OCI-LY3 (cell line): ENCODE data around the gene TTC7B.

ENCODE experiments used
- H2AFZ ChIP-seq: fragments of 200-600, 300-600 bp; shearing (Covaris generic); 2 replicates; pipeline ENCODE4 v1.6.0; 2014; ENCODE audit warnings: antibody characterized with exemption, low read depth, low read length
- H3K27ac ChIP-seq: fragments of 200-600, 300-600 bp; sonication (generic); 2 replicates; pipeline ENCODE4 v1.5.1; 2014; ENCODE audit warnings: mild to moderate bottlenecking, low read length, moderate library complexity, mixed read lengths
- H3K27me3 ChIP-seq: fragments of 200-600, 300-600 bp; sonication (generic); 2 replicates; pipeline ENCODE4 v1.6.1; 2014; ENCODE audit warnings: low read depth, low read length, mixed read lengths
- H3K36me3 ChIP-seq: fragments of 200-600, 300-600 bp; sonication (generic); replicated peaks from 2 replicates; pipeline ENCODE3; 2014; ENCODE audit warnings: low read depth, low read length, mixed read lengths
- H3K4me1 ChIP-seq: fragments of 300-600, 200-600 bp; sonication (generic); 2 replicates; pipeline ENCODE4 v1.6.1; 2014; ENCODE audit warnings: low read length, mixed read lengths
- H3K4me2 ChIP-seq: fragments of 200-600, 300-600 bp; sonication (generic); 2 replicates; pipeline ENCODE4 v1.6.1; 2014; ENCODE audit warnings: low read length, mixed read lengths
- H3K4me3 ChIP-seq: fragments of 300-600, 200-600 bp; sonication (generic); 2 replicates; pipeline ENCODE4 v1.5.1; 2014; ENCODE audit warnings: antibody characterized with exemption, mild to moderate bottlenecking, low read length, moderate library complexity
- H3K79me2 ChIP-seq: fragments of 300-600, 200-600 bp; shearing (Covaris generic); 2 replicates; pipeline ENCODE4 v1.6.1; 2014; ENCODE audit warnings: mild to moderate bottlenecking, low read length, mixed read lengths
- H3K9ac ChIP-seq: fragments of 300-600, 200-600 bp; shearing (Covaris generic); 2 replicates; pipeline ENCODE4 v1.6.0; 2014; ENCODE audit warnings: mild to moderate bottlenecking, low read length, moderate library complexity
- H3K9me3 ChIP-seq: fragments of 200-600, 300-600 bp; shearing (Covaris generic); 2 replicates; pipeline ENCODE4 v1.6.1; 2014; ENCODE audit warnings: low read length, mixed read lengths; ENCODE audit not compliant: insufficient read depth
- H4K20me1 ChIP-seq: fragments of 200-600, 300-600 bp; sonication (generic); 2 replicates; pipeline ENCODE4 v1.6.1; 2016; ENCODE audit warnings: low read length, mixed read lengths; ENCODE audit not compliant: insufficient read depth
- EZH2phosphoT487 ChIP-seq: fragments of 200-600 bp; shearing (Covaris generic); IDR thresholded peaks from 2 replicates; pipeline ENCODE4 v1.6.1; 2018; ENCODE audit warnings: antibody characterized with exemption, mixed run types, low read depth
- TF ChIP-seq, protein P1 (sequence below): fragments of 200-600, 300-600 bp; sonication (generic); IDR thresholded peaks from 2 replicates; pipeline ENCODE4 v1.5.1; 2014; ENCODE audit warnings: antibody characterized with exemption, low read length, low read depth

TTC7B gene

DNA sequence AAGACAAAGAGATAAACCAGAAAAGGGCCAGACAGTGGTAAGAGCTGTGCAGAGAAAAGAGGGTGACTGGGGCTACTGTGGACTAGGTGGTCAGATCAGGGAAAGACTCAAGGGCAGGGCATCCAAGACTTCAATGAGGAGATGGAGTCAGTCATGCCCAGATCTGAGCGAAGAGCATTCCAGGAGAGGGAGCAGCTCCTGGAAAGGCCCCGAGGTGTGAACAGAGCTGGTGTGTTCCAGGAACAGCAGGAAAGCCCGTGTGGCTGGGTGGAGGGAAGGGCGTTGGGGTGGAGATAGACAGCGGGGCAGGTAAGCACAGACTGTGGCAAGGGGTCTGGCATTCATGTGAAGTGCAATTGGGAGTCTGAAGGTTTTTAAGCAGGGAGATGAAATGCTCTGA lies 16.8 kb downstream of the TTC7B start:
- H3K9me3 ChIP-seq: no peaks in the 10 kb centered on the region
- no peaks in the 10 kb centered on the region for H4K20me1 ChIP-seq
- no peak overlapping the region for H3K27ac ChIP-seq
- no peaks in the 10 kb centered on the region for H3K79me2 ChIP-seq
- no peak overlapping the region for H3K9ac ChIP-seq
- H2AFZ ChIP-seq: no peak overlapping the region
- no peak overlapping the region for H3K4me3 ChIP-seq
- no peaks in the 10 kb centered on the region for H3K27me3 ChIP-seq
- H3K4me1 ChIP-seq: peaks cover 4% of the 10 kb centered on the region; the same call in 1 of the 2 replicates
- TF ChIP-seq EZH2phosphoT487: no peak
- TF ChIP-seq, protein P1, sequence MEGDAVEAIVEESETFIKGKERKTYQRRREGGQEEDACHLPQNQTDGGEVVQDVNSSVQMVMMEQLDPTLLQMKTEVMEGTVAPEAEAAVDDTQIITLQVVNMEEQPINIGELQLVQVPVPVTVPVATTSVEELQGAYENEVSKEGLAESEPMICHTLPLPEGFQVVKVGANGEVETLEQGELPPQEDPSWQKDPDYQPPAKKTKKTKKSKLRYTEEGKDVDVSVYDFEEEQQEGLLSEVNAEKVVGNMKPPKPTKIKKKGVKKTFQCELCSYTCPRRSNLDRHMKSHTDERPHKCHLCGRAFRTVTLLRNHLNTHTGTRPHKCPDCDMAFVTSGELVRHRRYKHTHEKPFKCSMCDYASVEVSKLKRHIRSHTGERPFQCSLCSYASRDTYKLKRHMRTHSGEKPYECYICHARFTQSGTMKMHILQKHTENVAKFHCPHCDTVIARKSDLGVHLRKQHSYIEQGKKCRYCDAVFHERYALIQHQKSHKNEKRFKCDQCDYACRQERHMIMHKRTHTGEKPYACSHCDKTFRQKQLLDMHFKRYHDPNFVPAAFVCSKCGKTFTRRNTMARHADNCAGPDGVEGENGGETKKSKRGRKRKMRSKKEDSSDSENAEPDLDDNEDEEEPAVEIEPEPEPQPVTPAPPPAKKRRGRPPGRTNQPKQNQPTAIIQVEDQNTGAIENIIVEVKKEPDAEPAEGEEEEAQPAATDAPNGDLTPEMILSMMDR: no peak
- no peaks in the 10 kb centered on the region for H3K36me3 ChIP-seq
- no peak overlapping the region for H3K4me2 ChIP-seq

DNA sequence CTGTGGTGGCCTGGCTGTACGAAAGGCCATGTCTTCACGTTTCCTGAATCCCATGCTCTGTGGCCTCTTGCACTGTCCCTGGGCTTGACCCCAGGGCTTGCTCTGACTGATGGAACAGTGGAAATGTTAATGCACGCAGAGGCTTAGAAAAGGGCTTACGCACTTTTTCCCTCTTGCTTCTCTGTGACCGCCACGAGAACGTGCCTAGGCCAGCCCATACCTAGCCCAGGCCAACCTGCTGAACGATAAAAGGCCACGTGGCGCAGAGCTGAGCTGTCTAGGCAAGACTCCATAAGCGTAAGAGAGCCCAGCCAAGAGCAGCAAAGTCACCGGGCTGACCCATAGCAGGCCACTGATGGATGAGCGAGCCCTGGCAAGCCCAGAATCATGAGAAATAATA lies 18.3 kb downstream of the TTC7B start:
- no peaks in the 10 kb centered on the region for H3K9me3 ChIP-seq
- H3K79me2 ChIP-seq: no peaks in the 10 kb centered on the region
- no peaks in the 10 kb centered on the region for H3K36me3 ChIP-seq
- H4K20me1 ChIP-seq: no peaks in the 10 kb centered on the region
- no peaks in the 10 kb centered on the region for H3K27me3 ChIP-seq
- H3K9ac ChIP-seq: no peak overlapping the region
- H3K4me3 ChIP-seq: no peak overlapping the region
- H2AFZ ChIP-seq: no peak overlapping the region
- H3K4me1 ChIP-seq: peaks cover 4% of the 10 kb centered on the region; the same call in 1 of the 2 replicates
- H3K27ac ChIP-seq: no peak overlapping the region
- TF ChIP-seq, protein P1: no peak
- TF ChIP-seq EZH2phosphoT487: no peak
- no peak overlapping the region for H3K4me2 ChIP-seq

- H3K79me2 ChIP-seq: no peaks in the 10 kb centered on the region
These were observed 18.8 kb downstream of the TTC7B start for GRCh38 chr14:90797451-90797850.

GRCh38 chr14:90796329-90796728 lies 19.9 kb downstream of the TTC7B start:
- no peaks in the 10 kb centered on the region for H4K20me1 ChIP-seq
- no peak overlapping the region for H3K4me2 ChIP-seq
- H3K9ac ChIP-seq: no peak overlapping the region
- no peaks in the 10 kb centered on the region for H3K36me3 ChIP-seq
- no peaks in the 10 kb centered on the region for H3K27me3 ChIP-seq
- no peak for TF ChIP-seq EZH2phosphoT487
- TF ChIP-seq, protein P1: no peak
- H2AFZ ChIP-seq: no peak overlapping the region
- no peaks in the 10 kb centered on the region for H3K79me2 ChIP-seq
- peaks cover 4% of the 10 kb centered on the region; the same call in 1 of the 2 replicates for H3K4me1 ChIP-seq
- H3K9me3 ChIP-seq: no peaks in the 10 kb centered on the region
- no peak overlapping the region for H3K27ac ChIP-seq
- no peak overlapping the region for H3K4me3 ChIP-seq

More at GRCh38 chr14:90797451-90797850, 18.8 kb downstream of the TTC7B start:
- H3K27ac ChIP-seq: no peak overlapping the region
- no peaks in the 10 kb centered on the region for H3K36me3 ChIP-seq
- H4K20me1 ChIP-seq: no peaks in the 10 kb centered on the region
- H3K4me3 ChIP-seq: no peak overlapping the region
- H3K4me2 ChIP-seq: no peak overlapping the region
- peaks cover 4% of the 10 kb centered on the region; the same call in 1 of the 2 replicates for H3K4me1 ChIP-seq
- no peaks in the 10 kb centered on the region for H3K9me3 ChIP-seq
- no peak overlapping the region for H3K9ac ChIP-seq
- TF ChIP-seq, protein P1: no peak
- no peak for TF ChIP-seq EZH2phosphoT487
- no peak overlapping the region for H2AFZ ChIP-seq
- no peaks in the 10 kb centered on the region for H3K27me3 ChIP-seq
